ENCODE results near the gene SULT4A1.

SULT4A1 gene

DNA sequence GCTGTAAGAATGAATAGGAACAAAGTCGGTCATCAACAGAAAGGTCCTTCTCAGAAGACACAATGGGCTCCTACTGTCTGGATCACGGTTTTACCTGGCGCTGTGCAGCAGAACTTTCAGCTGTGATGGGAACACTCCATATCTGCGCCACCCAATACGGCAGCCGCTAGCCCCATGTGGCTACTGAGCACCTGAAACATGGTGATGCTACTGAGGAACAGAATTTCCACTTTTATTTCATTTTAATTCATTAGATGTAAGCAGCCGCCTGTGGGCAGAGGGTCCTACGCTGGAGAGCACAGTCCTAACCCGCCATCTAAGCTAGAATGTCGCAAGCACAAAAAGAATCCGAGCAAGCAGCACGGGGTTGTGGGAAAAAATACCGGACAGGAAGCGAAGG lies 2.7 kb downstream of the SULT4A1 start:
- DNase-seq: no peak

DNA sequence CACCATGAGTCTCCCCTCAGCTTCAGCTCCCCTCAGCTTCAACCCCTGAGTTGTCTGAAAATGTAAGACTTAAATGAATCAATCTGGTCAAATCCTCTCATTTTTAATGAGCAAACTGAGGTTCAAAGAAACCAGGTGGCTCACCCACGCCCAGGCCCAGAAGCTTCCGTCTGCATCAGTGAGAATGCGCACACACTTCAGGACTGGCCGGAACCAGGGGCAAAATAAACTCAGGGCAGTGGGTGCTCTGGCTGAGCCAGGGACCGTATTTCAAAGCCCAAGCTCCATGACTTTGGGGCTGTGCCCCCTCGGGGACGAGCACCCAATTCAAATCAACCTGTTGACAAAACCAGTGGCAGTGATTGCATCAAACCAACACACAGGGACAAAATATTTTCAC lies 3.1 kb downstream of the SULT4A1 start:
- no peak for DNase-seq

GRCh38 chr22:43858156-43858895 lies 4.0 kb downstream of the SULT4A1 start:
- DNase-seq: no peak

DNA sequence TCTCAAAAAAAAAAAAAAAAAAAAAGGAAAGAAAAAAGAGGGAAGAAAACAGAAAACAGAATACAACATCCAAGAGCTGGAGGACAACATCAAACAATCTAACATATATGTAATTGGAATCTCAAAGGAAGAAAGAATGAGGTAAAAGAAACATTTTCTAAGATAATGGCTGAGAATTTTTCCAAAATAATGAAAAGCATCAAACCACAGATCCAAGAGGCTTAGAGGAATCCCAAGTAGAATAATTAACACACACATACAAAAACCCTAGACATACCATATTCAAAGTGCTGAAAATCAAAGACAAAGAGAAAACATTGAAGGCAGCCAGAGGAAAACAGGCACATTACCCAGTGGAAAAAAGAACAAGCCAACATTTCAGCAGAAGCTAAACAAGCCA lies 4.9 kb downstream of the SULT4A1 start:
- DNase-seq: no peak

GRCh38 chr22:43855431-43855830 lies 6.9 kb downstream of the SULT4A1 start:
- DNase-seq: no peak

DNA sequence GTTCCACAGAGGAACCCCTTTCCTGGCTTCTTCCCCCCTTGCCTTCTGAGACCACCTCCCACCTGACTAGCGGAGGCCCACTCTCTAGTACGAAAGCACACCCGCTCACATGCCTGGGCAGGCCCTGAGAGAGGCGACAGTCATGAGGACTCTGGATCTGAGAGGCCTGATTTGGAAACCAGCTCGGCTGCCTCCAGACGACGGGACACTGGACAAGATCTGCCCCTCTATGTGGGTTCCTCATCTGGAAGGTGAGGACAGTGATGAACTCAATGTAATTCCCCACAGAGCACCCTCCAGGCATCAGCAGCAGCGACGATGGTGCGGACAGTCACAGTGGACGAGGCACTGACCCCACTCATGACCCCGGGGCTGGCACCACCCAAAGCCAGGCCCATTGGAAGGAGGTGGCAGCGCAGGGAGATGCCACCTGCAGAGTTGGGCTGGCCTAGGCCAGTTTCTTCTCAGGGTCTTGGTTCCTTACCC lies 7.5 kb downstream of the SULT4A1 start:
- no peak for DNase-seq

- no peak for DNase-seq
These were observed 8.1 kb downstream of the SULT4A1 start for GRCh38 chr22:43854121-43854785.

GRCh38 chr22:43853328-43853931 lies 8.9 kb downstream of the SULT4A1 start:
- no peak for DNase-seq

GRCh38 chr22:43852573-43853327 lies 9.6 kb downstream of the SULT4A1 start:
- DNase-seq: no peak

DNA sequence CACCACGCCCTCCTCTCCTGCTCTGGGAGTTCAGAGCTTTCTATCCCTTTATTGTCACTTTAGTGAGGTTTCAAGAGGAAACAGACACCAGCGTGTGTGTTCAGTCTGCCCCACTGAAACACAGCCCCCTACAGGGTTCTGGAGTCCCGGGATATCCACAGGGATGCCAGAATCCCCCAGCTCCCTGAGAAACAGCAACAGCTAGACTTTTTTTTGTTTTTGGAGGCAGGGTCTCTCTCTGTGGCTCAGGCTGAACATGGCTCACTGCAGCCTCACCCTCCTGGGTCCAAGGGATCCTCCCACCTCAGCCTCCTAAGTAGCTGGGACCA lies 10.4 kb downstream of the SULT4A1 start:
- DNase-seq: no peak

DNA sequence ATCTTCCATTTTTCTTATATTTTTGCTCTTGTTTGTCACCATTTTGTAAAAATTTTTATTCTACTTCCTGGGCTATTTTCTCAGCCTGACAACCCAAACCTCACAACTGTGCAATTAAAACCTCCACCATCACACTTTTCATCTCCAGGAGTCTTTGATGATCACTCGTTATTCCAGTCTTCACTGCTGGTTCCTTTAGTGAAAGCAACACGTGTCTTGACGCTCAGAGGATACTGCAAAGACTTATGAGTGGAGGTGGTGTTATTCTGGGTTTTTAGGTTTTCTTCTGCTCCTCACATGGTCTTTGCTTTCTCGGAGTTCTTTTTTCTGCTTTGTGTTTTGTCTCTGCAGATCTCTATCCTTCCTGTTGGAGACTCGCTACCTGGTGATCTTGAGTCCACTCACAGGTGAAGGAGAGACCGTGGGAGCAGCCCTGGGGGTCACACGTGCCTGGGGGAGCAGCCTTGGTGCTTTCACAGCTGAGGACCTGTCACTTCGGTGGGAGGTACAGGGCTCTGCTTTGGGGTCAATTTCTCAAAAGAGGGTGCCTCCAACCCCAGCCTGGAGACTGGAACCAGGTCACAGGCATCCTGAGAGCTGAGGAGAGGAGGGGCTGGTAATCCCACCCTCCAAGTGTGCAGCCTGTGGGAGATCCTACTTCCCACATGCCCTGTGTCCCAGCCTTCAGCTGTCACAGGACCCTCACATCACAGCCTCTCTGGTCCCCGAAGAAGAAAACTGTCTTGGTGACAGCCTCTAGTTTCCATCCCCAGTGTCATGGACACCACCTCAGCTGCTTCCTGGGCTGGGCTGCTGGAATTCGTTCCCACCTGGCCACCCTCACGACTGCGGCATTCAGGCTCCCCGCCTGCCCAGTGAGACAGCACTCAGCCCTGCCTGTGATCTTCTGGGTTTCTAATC lies 11.0 kb downstream of the SULT4A1 start:
- no peak for DNase-seq

- DNase-seq: no peak
These were observed 11.8 kb downstream of the SULT4A1 start for GRCh38 chr22:43850529-43850928.

- no peak for DNase-seq
These were observed 12.6 kb downstream of the SULT4A1 start for GRCh38 chr22:43849731-43850130.

DNA sequence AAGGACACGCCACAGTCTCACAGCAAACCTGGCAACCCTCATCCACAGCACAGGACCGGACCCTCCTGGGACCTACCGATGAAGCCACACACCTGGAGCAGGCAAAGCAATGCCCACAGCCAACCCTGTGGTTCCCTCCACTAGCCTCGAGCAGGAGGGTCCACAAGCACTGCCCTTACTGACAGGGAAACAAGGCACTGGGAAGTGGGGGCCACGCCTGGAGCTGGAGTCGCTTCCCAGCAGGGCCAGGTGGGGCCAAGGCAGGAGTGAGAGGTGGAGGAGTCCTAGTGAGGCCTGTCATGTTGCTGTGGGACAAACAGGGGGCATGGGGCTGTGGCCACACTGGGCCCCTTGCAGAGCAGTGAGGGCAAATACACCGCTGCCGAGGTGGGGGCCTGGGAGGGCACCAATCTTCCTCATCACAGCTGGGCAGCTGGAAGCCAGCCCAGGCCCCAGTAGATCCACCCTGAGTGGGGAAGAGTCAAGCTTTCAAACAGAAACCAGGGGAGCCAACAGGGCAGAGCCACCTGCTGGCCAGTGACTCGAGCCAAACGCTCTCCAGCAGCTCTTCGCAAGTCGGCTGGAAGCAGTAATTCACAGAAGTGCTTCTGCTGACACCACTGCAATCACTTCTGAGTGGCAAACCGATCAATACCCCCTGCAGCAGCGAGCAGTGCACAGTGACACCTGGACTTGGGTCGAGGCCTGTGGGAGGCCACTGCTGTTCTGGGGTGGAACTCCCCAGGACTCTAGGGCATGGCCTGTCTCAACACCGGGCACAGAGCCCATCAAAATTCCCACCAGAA lies 13.7 kb downstream of the SULT4A1 start:
- DNase-seq: no peak

DNA sequence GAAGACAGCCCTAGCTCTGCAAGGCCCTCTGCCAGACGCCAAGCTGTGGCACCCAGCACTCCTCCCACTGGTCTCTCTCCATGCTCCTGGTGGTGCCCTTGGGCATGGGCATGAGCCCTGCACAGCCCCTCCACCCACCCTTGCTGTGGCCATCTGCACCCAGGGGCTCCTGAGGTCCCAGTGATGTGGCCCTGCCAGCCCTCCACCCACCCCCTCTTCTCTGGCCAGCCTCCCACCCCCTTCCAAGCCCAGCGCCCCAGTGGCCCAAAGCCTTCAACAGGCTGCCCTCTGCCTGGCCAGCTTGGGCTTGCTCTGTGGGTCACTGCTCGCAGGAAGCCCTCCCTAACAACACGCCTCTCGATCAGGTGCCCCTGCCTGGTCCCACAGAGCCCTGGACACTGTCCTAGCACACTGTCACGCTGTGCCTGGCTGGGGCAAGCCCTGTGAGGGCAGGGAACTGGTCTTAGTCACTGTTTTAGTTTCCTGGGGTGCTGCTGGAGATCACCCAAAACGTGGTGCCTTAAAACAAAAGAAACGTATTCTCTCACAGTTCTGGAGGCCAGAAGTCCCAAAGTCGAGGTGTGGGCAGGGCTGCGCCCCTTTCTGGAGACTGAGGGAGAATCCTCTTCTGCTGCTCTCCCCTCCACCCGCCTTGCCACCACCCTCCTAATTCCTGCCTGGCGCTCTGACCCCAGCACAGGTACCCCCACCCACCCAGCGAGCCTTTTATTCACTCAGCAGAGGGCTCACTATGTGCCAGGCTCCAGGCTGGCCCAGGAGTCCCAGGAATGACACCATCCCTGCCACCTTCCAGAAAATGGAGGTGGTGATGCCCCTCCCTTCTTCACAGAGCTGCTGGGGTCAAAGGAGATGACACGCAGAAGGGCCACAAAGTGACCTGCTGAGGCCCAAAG lies 14.7 kb downstream of the SULT4A1 start:
- no peak for DNase-seq

DNA sequence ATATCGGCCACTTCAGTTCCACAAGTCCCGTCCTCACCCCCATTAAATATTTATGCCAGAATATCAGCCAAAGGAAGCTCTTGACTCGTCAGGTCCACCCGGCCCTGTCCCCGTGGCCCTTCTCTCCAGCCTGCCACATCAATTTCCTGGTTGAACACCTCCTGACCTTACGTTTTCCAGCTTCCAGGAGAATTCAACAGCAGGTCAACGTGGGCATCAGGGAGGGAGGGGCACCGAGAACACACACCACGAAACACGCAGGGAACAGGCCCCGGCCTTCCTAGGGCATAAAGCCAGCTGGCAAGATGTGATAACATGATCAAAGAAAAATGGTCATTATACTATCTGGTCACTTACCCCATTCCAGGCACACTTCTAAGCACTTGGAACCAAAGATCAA lies 15.3 kb downstream of the SULT4A1 start:
- DNase-seq: no peak

GRCh38 chr22:43845981-43846380 lies 16.3 kb downstream of the SULT4A1 start:
- DNase-seq: no peak

DNA sequence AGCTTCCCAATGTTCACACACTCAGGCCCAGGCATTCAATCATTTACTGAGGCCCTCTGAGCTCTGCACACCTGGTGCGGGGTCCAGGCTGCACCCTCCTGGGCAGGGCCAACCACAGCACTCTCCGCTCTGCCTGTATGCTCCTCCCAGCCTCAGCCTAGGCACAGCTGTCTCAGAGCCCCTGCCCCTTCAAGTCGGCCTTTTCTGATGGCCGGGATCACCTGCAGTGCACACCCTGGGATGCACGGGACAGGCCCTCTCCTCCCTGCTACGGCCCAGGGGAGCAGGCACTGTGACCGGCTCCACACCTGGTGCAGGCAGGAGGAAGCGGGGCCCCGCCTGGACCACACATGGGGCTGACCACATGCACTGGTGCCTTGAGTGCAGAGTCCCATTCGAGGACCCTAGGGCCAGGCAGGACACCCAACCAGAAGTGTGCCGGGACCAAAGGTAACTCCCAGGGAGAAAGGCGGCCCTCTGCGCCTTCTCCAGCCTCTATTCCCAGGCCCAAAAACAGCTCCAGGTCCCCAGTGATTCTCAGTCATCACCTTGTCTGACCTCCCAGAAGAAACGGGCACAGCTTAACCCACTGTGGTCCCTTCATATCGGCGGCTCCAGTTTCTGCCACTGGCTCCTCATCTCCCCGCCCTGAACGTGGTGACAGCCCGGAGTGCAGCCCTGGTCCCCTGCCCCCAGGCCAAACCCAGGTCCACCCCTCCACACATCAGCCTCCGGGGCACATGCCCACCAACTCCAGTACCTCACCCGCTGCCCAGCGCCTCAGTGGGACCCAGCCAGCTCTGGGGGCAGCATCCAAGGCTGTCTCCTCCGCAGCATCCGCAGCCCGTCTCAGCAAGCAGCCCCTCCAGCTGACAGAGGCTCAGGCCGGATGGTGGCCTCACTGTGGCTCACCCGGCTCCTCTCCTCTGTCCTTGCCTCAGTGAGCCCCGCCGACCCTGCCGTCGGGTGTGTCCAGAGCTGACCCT lies 17.5 kb downstream of the SULT4A1 start:
- no peak for DNase-seq
